Stimulated activated CD4-positive, alpha-beta T cell treated with anti-CD3 and anti-CD28 coated beads, Interleukin-2, amount 100 ng/mL, for 48 hours (primary cell): ENCODE data around the gene MCOLN3.

Experiments used
- DNase-seq, 2 donors: peaks; one replicate each; pipeline ENCODE4 v3.0.0-alpha.2; 2020

MCOLN3 gene, protein sequence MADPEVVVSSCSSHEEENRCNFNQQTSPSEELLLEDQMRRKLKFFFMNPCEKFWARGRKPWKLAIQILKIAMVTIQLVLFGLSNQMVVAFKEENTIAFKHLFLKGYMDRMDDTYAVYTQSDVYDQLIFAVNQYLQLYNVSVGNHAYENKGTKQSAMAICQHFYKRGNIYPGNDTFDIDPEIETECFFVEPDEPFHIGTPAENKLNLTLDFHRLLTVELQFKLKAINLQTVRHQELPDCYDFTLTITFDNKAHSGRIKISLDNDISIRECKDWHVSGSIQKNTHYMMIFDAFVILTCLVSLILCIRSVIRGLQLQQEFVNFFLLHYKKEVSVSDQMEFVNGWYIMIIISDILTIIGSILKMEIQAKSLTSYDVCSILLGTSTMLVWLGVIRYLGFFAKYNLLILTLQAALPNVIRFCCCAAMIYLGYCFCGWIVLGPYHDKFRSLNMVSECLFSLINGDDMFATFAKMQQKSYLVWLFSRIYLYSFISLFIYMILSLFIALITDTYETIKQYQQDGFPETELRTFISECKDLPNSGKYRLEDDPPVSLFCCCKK

DNA sequence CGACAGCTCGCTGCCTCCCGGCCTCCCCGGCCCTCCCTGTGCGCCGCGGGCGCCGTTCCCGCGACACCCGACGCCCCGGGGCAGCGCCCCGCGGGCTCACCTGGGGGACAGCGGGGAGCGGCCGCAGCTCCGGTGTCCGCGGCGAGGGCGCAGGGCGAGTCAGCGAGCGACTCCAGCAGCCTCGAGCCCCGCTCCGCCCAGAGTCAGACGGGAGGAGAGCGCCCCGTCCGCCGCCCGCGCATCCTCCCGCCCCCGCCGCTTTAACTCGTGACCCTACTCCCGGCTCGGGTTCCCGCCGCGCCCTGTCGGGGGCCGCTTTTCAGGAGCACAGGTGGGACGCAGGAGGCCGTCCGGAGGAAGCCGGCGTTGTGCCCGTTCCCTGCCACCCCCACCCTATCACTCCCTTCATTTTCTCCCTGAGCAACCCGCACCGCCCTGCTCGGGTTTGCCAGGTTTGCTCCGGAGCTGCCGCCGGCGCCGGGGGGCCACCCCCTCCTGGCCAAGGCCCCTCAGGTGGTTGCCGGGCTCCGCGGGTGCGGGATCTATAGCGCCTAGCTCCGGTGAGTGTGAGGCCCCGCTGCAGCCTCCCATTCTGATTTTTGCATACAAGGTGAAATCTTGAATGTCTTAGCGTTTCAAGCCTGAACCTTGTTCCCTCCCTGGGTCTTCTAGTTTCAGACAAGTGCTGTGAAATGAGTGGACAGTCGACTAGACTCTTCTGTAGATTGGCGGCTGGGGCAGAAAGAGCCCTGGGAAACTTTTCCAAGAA, at the start of gene MCOLN3:
TSS of gene MCOLN3 (minus strand) at position 205 of the 769 bp plus-strand sequence. CDS start 3,140 bp downstream, outside the sequence.
- DNase-seq = peak in 1 of 2 donors; percentile 18

DNA sequence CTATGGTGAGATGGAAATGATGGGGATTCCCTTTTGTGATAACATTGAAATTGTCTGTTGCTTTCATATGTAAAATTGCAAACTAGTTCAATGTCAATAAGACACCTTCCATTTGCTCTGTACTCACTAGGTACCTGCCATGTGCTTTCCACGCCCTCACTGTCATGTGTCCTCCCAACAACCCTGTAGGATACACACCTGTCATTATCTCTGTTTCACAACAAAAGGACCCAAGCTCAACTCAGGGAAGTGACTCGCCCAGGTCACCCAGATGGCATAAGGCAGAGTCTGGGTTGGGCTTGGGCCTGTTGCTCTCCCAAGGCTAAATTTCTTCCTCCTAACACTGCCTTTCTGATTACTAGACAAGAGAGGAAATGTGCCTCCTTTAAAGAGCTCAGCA, 45.3 kb upstream of the MCOLN3 start:
- DNase-seq = no peak

DNA sequence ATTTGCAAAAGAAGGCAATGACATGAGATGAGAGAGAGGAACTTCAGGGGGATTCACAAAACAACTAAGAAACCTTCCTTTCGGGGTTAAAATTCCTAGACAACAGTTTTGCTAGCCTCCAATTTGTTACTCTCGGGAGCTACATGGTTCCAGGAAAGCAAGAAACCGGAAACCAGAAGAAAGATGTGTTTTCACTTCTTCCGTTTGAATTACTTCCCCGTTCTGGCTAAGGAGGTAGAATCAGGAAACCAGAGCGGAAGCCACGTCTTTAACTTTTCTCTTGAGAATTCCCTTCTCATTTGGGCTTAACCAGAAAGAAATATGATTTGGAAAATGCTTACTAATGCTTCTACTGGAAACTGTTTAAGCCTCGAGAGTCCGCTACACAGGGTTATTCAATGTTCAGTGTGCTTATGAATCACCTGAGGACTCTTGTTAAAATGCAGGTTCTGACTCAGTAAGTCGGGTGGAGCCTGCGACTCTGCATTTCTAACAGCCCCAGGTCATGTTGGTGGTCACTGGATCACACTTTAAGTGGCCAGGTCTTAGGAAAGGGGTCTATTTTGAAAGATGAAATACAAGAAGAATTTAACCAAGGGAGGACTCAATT, 43.5 kb upstream of the MCOLN3 start:
- peak; percentile 3 to 6 for DNase-seq

DNA sequence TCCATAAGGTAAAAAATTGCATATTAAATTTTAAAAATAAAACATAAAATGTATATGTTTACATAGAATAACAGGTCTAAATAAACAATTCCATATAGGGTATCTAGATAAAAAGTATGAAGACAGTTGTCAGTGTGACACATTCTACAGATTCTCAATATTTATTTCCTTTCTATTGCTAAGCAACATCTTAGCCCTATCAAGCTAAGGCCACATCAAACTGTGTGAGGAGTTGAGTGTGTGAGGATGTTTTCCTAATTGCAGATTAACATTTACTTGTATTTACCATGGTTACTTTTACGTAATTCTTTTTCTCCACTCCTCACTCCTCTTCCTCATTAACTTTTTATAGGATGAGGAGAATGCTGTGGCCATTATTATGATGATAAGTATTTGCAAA, 41.9 kb upstream of the MCOLN3 start:
- DNase-seq = no peak

DNA sequence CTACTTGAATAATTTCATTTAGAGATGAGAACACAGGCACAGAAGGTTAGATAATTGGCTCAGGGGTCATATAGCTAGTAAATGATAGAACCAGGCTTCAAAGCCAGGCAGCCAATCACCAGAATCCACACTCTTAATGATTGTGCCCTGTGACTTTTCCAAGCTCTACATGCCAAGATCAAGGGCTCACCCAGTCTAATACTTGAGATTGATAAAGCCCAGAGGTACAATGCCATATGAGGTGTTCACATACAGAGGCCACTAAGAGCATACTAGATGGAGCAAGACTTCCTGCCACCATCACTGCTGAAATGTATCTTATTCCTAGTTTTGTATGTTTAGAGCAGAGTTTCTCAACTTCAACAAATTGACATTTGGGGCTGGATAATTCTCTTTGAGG, 40.9 kb upstream of the MCOLN3 start:
- no peak for DNase-seq

DNA sequence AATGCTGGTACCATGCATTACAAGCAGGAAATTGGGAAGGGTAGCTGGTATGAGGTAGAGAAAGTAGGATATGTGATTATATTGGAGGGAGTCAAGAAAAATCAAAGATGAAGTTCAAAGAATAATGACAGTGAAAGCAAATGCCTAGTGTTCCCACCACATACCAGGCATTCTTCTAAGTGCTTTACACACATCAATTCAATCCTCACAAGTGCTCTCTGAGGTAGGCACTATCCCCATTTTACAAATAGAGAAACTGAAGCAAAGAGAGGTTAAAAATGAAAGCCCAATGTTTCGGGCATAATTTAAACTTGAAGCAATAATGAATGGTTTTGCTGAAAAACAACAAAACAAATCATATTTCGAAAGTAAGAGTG, 40.1 kb upstream of the MCOLN3 start:
- DNase-seq = no peak

DNA sequence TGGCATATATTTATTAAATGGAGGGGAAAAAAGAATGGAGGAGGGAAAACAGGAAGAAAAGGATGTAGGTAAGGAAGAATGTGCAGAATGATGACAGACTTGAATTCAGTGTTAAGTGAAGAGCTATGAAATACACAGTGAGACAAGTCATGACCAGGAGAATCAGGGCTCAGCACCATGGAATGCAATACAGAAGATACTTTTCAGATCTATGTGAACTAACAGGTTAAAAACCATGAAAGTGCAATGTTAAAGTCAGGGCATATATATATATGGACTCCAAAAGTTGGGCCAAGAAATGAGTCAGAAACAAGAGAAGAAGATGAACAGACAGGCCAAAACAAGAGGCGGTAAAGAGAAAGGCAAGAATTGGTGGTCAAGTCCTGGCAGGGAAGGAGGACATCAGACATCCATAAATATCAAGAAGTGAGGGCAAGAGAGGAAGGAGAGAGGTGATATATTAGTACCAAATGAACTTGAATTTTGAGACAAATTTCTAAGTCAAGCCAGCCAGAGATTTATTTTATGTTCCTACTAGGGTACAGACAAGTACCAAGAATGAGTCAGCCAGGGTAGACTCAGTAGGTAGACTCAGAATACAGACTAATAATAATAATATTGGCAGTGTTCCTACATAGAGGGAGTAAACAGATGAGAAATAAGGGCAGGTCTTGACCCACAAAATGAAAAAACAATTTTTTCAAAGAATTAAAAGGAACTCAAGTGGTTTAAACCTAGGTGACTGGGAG, 39.5 kb upstream of the MCOLN3 start:
- no peak for DNase-seq

DNA sequence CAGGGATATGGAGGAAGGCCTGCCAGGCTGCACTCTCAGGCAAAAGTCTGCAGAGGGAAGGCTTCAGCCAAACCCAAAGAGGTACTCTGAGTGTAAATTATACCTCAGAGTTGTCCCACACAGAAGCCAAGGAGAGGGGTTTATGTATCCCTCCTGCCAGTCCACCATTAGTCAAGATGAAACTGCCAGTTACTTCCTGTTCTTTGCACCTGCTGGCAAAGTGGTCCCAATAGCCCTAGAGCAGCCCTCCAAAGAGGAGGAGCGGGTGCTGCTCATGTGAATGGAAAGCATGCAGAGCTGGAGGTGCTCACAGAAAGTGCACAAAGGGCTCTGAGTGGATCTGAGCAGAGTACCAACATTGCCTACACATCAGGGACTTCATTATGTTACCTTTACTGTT, 37.1 kb upstream of the MCOLN3 start:
- no peak for DNase-seq

DNA sequence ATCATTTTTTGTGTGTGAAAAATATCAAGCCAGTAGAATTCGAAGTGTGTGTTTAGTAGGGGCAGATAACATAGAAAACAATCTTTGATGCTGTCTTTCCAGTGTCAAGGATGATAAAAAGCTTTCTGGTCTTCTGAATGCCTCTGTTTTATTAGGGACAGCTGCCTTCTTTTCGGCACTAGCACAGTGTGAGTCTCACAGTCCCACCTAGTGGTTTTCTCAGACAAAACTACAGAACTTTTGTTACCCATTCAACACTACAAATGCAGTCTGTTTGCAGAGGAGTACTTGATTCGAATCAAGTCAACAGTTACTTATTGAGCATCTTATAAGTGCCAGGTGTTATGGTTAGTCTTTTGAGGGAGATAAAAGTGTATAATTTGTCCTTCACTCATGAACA, 30.6 kb upstream of the MCOLN3 start:
- no peak for DNase-seq

DNA sequence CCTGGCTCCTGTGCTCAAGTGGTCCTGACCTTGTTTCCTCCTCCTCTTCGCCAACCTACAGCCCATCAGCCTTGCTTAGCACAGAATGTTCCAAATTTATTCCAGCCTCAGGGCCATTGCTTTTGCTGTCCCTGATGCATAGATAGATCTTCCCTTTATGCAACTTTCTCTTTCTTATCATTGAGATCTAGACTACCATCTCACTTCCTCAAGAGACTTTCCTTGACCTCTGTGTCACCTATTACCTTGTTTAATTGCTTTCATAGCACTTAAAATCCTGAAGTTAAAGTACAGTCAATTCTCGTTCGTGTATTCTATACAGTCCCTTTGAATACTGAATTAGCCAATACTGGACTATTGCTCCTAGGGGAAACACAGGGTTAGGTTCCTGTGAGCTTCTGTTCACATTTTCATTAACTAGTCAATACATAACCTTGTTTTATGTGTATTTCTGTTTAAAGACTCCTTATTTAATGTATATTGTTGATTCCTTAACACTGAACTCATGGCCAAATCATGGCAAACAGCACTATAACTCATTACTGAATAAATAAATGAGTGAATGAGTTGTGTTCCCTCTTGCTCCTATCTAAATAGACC, 26.2 kb upstream of the MCOLN3 start:
- DNase-seq = no peak

DNA sequence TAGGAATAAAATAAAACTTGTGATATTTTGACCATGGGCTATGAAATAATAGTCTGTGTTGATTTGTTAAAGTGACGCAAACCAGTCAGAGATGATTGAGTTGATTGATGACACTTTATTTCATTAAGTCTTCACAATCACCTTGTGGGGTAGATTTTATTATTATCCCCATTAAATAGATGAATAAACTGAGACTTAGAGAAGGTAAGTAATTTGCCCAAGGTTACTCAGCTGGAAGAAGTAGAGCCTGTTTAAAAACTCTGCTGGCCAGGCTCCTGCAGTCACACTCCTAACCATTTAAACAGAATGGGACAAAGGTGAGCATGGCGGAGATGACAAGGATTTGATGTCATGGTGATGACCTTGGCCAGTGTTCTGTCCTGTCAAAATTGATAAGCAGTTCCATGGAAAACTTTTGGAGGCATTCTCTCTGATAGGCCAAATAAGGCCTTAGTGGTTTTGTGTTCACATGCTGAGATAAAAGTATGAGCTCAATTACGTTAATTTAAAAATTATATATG, 22.7 kb upstream of the MCOLN3 start:
- no peak for DNase-seq

DNA sequence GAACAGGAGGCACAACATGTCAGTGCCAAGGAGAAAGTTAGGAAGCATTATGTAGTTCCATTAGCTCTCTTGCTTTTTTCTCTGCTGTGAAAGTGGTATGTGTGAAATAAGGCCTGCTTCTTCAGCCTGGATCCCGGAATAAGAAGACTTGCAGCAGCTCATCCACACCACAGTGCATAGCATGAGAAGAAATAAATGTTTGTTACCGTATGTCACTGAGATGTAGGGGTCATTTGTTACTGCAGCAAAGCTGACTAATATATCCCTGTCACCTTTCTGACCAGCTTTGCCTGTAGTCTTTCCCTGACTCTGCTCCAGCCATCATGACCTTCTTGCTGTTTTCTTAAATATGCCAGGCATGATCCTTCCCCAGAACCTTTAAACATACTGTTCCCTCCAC, 20.5 kb upstream of the MCOLN3 start:
- DNase-seq = no peak

DNA sequence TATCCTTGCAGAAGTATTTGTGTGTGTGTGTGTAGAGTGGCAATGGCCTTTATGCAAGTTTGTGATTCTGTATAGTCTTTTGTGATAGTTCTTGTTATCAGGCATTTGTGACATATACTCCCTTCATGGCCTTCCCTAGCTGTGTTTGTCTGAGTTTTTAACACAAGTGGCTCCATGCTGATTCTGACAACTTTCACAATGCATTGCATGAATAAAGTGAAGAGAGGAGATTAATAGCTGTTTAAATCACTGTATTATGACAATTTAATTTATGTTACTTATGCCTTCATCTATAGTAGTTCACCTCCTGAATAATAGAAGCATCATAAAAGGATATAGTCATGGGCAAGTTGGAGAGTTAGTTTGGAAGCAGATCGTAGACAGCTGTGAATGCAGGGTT, 17.2 kb upstream of the MCOLN3 start:
- no peak for DNase-seq

DNA sequence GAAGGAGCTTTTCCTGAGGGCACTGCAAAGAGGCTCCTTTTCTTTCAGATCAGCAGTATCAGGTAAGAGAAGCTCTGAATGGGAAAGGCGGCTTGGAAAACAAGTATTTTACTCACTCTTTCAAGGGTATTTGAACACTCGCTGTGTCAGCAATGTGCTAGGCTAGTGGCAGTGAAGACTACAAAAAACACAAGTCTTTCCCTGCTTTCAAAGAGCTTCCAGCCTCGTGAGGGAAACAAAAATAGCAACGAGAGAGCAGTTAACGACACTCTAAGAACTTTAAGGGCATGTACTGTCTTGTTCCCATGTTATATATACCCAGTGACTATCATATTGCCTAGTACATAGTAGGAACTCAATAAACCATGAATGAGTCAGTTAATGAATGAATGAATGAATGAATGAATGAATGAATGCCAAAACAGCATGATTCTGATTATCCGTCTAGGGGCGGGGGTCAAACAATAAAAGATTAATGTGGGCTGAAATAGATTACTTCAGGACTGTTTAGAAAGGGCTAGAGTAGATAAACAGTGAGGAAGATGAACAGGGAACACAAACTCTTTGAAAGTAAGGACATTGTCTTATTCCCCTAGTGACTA, 14.2 kb upstream of the MCOLN3 start:
- DNase-seq = no peak

DNA sequence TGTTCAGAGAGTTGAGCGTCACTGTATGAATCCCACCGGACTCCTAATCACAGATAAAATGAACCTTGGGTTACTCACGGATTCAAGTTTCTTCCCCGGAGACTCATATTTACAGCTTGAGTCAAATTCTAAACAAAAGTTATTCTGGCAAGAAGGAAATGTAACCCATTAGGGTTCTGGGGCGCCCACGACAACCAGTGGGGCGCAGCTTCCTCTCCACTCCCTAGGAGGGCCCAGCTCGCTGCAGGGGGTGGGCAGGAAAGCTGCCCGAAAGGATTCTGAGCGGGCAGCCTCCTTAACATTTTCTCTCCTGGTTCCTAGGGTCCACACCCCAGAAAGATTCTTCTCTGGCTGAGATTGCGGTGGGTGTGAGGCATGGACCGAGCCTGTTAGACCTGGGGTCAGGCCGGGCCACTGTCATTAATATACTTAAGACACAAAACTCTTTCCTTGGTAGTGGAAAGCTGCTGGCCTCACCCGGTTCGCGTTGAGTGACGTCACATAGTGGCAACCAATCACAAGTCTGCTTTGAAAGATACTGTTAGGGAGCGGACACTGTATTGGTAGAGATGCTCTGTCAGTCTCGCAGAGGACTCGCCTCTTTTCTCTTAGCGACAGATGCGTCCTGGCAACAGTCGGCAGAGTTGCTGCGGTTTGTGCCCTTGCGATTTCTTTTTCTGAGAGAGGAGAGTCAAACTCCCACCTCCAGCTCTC, 13.6 kb upstream of the MCOLN3 start:
- peak; percentile 71 to 82 for DNase-seq

DNA sequence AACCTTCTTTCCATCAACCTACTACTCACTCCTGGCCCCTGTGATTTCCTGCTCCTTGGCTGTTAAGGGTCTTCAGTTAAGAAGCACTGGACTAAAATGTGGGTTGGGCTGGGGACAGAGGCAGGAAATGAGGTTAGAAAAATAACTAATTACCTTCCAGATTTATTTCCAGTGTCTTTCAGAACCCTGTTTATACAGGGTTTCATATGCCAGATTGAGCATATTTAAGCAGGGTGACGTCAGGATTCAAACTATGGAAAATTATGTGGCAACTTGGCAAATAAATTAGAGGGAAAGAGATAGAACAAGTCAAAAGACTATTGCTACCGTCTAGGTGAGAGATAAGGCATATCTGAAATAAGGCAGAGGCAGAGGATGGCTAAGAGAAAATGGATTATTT, 11.7 kb upstream of the MCOLN3 start:
- DNase-seq = no peak

DNA sequence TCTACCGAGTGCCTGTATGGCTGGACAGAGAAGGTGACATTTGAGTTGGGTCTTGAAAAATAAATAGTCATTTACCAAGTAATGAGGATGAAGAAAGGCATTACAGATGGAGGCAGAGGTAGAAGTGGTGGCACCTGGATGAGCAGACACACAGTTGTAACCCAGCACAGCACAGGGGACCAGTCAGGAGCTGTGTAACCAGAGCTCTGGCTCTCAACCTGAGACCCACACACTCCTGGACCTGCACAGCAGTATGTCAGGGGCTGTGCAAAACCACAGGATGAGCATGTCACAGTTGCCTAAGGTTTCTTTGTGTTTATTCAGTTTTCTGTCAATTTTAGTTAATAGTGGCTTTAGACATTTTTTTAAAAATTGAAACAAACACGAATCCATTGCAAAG, 11.3 kb upstream of the MCOLN3 start:
- DNase-seq = no peak

DNA sequence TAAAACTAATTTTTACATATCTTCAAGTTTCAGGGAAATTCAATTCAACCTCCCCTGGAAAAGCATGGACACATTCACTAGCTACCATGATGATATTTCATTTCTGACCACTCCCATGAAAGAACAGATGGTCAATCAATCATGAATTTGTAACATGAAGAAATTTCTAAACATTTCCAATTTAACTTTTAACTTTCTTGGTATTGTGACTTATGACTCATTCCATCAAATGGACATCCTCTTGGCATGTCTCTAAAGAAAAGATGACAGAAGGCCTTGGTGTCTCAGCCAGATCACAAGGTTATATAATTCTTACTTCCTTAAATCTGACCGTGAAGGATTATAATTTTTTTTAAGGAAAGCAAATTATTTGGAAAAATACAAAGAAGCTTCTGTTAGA, 10.5 kb upstream of the MCOLN3 start:
- DNase-seq = no peak

DNA sequence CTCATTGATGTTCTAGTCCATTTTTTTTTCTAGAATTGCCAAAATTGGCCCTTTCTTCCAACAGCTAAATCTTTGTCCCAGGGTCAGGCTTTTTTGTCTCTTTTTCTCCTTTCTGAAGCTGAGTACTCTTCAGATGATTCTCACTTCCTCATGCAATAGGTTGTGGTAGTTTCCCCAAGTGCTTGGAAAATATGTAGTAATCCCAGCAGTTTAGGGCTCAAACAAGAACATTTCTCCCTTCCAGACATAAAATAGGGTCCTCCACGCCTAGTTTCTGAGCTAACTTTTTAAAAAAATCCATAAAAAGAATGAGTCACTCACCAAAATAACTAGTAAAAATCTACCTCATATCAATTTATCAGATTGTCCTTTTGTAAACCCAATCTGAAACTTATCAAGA, 10.0 kb upstream of the MCOLN3 start:
- DNase-seq = no peak

DNA sequence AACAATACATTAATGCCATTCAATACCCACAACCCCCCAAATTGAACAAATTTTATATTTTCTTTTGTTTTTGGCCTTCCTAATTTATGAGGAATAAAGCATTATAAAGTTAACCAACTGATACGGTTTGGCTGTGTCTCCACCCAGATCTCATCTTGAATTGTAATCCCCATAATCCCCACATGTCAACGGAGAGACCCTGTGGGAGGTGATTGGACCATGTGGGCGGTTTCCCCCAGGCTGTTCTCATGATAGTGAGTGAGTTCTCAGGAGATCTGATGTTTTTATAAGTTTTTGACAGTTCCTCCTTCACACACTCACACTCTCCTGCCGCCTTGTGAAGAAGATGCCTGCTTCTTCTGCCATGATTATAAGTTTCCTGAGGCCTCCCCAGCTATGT, 6.4 kb upstream of the MCOLN3 start:
- DNase-seq = no peak

DNA sequence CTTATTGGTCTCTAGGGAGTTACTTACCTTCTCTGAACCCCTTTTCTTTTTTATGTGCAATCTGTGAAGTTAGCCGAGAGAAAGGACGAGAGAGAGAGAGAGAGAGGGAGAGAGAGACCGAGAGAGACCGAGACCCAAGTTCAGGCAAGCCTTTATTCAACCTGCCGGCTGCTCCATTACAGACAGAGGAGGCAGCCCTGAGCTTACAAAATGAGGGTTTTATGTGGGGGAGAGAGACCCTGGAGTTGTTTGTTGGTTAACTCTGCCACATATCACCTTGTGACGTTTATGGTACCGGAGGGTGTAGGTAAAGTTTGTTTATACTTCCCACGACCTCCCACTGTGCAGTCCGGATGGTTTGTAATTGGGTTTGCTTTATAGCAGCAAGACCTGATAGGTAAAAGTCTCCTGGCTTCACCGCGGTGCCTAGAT, 1.5 kb upstream of the MCOLN3 start:
- DNase-seq = no peak
